Activated naive CD4-positive, alpha-beta T cell treated with anti-CD3 and anti-CD28 coated beads, Interleukin-2, amount 10 ng/mL, durations not matched to agents 7 days and 5 days (primary cell): Measurements from ENCODE around the gene KRT84.

Source experiments
- CTCF ChIA-PET: fragments of 350-600 bp; sonication (Branson Sonifier 250); formaldehyde crosslinking; loops from one replicate; lab custom pipeline; 2021; ENCODE audit warnings: antibody characterized with exemption; lab: Charles Lee
- DNase-seq: peaks from one replicate; pipeline ENCODE4 v3.0.0-alpha.2; 2020
- H3K27ac Mint-ChIP-seq: one replicate; pipeline ENCODE4 v1.8.0; 2021; ENCODE audit warnings: mild to moderate bottlenecking, moderate library complexity, mixed read lengths
- H3K27me3 Mint-ChIP-seq: one replicate; pipeline ENCODE4 v1.8.0; 2021; ENCODE audit warnings: mild to moderate bottlenecking, mixed read lengths
- H3K36me3 Mint-ChIP-seq: one replicate; pipeline ENCODE4 v1.8.0; 2021; ENCODE audit warnings: mixed read lengths
- H3K4me1 Mint-ChIP-seq: one replicate; pipeline ENCODE4 v1.8.0; 2021; ENCODE audit warnings: mixed read lengths
- H3K4me3 Mint-ChIP-seq: one replicate; pipeline ENCODE4 v1.8.0; 2021; ENCODE audit warnings: mild to moderate bottlenecking, moderate library complexity, mixed read lengths
- H3K9me3 Mint-ChIP-seq: one replicate; pipeline ENCODE4 v1.8.0; 2021; ENCODE audit warnings: mixed read lengths

KRT84 gene

DNA sequence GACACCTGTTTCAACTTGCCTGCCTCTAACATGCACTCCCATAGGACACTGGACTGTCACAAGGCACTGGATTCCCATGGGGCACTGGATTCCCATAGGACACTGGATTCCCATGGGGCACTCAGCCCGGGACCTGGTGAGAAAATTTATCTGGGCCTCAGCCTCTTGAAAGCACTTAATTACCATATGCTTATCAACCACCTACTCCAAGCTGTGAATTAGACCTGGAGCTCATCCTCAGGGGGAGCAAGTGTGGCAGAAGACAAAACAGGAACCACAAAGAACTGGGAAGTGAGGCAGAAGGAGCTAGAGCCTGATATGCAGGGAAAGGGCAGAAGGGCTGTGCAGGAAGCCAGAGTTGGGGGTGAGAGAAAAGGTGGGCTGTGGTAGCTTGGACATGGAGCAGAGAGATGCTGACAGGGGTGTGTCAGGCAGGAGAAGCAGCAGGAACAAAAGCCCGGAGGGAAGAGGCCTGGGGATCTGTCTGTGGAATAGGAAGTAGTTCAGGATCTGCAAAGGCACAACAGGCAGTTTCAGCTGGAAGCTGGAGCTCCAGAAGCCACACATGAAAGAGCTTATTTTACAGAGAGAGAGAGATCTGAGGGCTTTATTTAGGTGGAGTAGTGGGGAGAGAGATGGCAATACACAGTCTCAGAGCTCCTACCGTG lies 17.6 kb upstream of the KRT84 start:
- H3K9me3 Mint-ChIP-seq: no peaks in the 10 kb centered on the region
- DNase-seq: no peak
- H3K4me3 Mint-ChIP-seq: no peak overlapping the region
- CTCF ChIA-PET: interaction anchor here (0.7 to 1.2 kb wide), 2 partner anchors 90 to 471 kb away, joined by 3 read pairs; no protein-coding TSS in a partner anchor
- no peaks in the 10 kb centered on the region for H3K4me1 Mint-ChIP-seq
- no peak overlapping the region for H3K27ac Mint-ChIP-seq
- H3K27me3 Mint-ChIP-seq: peaks cover 31% of the 10 kb centered on the region
- H3K36me3 Mint-ChIP-seq: no peaks in the 10 kb centered on the region

DNA sequence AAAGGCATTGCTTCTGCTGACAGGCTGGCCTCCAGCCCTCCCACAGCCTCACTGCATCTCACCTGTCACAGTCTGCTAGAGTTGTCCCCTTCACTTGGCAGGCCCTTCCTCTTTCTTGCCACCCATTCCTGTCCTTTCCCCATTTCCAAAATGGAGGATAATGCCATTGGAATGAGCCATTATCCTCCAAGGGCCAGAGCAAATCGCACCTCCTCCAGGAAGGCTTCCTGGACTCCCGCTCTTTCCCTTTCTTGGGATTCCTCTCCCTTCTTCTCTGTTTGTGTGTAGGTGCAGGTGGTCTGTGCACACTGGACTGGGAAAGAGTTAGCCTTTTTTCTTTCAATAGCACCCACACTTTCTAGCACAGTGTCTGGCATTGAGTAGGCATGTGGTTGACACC lies 16.9 kb upstream of the KRT84 start:
- Mint-ChIP-seq H3K4me1 (no peaks in the 10 kb centered on the region), H3K27ac (no peak overlapping the region), H3K36me3 (no peaks in the 10 kb centered on the region), H3K9me3 (no peaks in the 10 kb centered on the region), H3K27me3 (peaks cover 35% of the 10 kb centered on the region), H3K4me3 (no peak overlapping the region)
- DNase-seq: no peak
- CTCF ChIA-PET: no interaction called here

DNA sequence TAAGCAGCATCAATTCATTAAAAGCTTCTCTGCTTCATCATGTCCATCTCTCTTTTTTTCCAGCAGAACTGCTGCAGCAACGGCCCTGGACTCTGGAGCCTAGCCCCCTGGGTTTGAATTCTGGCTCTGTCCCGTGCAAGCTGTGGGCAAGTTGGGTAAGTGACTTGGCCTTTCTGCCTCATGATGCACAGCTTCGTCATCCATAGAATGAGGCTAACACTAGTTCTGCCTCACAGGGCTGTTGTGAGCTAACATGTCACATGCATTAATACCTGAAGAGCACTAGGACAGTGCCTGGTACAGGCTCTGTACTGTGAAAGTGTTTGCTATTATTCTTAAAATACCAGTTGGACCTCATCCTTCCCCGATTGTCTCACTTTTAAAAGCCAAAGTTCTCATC lies 16.5 kb upstream of the KRT84 start:
- no peak for DNase-seq
- no peak overlapping the region for H3K4me3 Mint-ChIP-seq
- H3K9me3 Mint-ChIP-seq: no peaks in the 10 kb centered on the region
- H3K27ac Mint-ChIP-seq: no peak overlapping the region
- no peaks in the 10 kb centered on the region for H3K36me3 Mint-ChIP-seq
- H3K4me1 Mint-ChIP-seq: no peaks in the 10 kb centered on the region
- peaks cover 35% of the 10 kb centered on the region for H3K27me3 Mint-ChIP-seq
- CTCF ChIA-PET: no interaction called here

DNA sequence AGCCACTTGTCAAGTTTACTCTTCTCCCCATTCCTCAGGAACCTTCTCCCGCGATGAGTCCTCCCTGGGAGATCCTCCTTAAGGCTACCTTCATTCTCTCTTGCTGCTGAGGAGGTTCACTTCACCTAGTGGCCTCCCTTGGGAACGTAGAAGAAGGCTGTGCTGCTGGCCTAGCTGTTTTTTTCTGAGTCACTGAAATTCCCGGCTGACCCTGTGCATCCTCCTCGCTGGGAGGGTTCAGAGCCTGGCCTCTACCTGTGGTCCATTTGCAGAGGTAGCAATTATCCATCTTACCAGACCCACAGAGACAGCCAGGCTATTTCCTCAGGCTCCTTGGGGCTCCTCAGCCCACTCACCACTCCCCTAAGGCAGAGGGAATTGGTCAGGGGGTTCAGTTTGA lies 16.1 kb upstream of the KRT84 start:
- Mint-ChIP-seq H3K27me3 (peaks cover 37% of the 10 kb centered on the region), H3K9me3 (no peaks in the 10 kb centered on the region), H3K36me3 (no peaks in the 10 kb centered on the region), H3K4me3 (no peak overlapping the region), H3K4me1 (no peaks in the 10 kb centered on the region), H3K27ac (no peak overlapping the region)
- CTCF ChIA-PET: no interaction called here
- no peak for DNase-seq

DNA sequence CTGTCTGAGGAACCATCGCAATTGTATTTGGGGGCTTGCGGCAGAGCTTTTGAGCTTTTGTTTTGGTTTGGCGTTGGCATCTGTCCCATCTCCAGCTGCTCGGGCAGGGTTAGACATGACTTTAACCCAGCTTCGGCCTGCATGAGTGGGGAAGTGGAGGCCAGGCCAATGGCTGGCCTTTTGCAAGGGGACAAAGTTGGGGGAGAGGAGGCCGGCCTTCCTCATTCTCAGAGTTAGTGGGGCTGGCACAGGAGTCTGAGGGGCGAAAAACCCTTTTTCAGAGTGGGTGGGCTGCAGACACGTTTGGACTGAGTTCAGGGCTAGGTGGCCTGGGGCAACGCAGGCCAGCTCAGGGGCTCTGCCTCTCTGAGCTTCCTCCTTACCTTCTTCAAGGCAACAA lies 15.5 kb upstream of the KRT84 start:
- no peaks in the 10 kb centered on the region for H3K9me3 Mint-ChIP-seq
- CTCF ChIA-PET: interaction anchor here (1.4 kb wide), 1 partner anchor 10 kb away, joined by 3 read pairs; no protein-coding TSS in a partner anchor
- no peak overlapping the region for H3K4me3 Mint-ChIP-seq
- H3K4me1 Mint-ChIP-seq: no peaks in the 10 kb centered on the region
- H3K27me3 Mint-ChIP-seq: peaks cover 38% of the 10 kb centered on the region
- no peak for DNase-seq
- H3K27ac Mint-ChIP-seq: no peak overlapping the region
- no peaks in the 10 kb centered on the region for H3K36me3 Mint-ChIP-seq

DNA sequence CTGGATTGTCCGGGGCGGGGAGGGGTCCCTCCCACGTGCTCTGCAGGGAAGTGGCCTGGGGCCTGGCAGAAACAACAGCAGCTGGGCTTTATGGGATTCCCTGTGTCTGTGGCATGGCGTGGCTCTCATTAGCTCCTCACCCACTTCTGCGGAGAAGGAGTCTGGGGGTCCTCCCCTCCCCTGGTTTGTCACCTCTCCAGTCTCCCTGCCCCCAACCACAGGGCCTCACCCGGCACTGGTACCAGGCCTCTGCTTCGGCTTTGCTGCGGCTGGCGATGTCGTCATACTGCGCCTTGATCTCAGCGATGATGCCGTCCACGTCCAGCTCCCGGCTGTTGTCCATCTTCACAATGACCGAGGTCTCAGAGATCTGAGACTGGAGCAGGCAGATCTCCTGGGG lies 14.3 kb upstream of the KRT84 start:
- no peak overlapping the region for H3K27ac Mint-ChIP-seq
- H3K36me3 Mint-ChIP-seq: no peaks in the 10 kb centered on the region
- no peaks in the 10 kb centered on the region for H3K9me3 Mint-ChIP-seq
- no peaks in the 10 kb centered on the region for H3K4me1 Mint-ChIP-seq
- CTCF ChIA-PET: interaction anchor here (1.4 kb wide), 1 partner anchor 9 kb away, joined by 3 read pairs; no protein-coding TSS in a partner anchor
- no peak overlapping the region for H3K4me3 Mint-ChIP-seq
- H3K27me3 Mint-ChIP-seq: peaks cover 45% of the 10 kb centered on the region
- DNase-seq: no peak

DNA sequence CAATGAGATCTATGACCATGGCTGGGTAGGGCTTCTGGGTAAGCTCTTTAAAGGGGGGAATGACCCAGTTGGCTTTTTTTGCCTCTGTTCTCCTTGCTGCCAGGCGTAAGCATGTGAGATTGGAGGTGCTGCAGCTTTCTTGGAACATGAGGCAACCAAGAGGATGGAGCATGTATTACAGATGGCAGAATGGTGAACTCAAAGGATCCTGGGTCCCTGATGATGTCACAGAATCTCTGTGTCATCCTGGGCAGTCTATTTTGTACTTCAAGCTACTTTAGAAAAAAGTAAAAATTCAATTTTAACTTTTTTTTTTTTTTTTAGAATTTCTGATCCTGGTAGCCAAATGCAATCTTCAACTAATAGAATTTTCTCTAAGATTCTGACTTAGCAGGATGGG lies 12.7 kb upstream of the KRT84 start:
- Mint-ChIP-seq H3K27me3 (peaks cover 50% of the 10 kb centered on the region), H3K4me1 (no peaks in the 10 kb centered on the region), H3K4me3 (no peak overlapping the region), H3K36me3 (no peaks in the 10 kb centered on the region), H3K27ac (no peak overlapping the region), H3K9me3 (no peaks in the 10 kb centered on the region)
- DNase-seq: no peak
- CTCF ChIA-PET: interaction anchor here (1.1 kb wide), 1 partner anchor 240 kb away, joined by 4 read pairs; no protein-coding TSS in a partner anchor

DNA sequence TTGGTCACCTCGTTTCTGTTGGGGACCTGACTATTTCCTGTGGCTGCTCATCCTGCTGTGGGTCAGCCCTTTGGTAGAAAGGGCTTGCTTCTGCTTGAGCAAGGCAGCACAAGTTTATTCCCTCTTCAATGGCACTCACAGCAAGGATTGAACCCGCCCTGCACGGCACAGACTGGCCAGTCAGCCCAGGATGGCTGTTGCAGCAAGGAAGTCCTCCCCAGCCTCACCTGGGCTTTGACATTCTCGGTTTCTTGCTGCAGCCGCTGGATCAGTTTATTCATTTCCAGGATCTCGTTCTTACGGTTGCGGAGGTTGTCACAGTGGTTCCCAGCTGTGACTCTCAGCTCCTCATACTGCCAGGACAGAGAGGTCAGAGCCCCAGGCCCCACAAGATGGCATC lies 11.2 kb upstream of the KRT84 start:
- Mint-ChIP-seq H3K9me3 (no peaks in the 10 kb centered on the region), H3K36me3 (no peaks in the 10 kb centered on the region), H3K4me1 (no peaks in the 10 kb centered on the region), H3K4me3 (no peak overlapping the region), H3K27me3 (peaks cover 44% of the 10 kb centered on the region), H3K27ac (no peak overlapping the region)
- no peak for DNase-seq
- CTCF ChIA-PET: interaction anchor here (1.1 to 1.4 kb wide), 3 partner anchors 317 to 483 kb away, joined by 3 to 4 read pairs (median 3); no protein-coding TSS in a partner anchor

DNA sequence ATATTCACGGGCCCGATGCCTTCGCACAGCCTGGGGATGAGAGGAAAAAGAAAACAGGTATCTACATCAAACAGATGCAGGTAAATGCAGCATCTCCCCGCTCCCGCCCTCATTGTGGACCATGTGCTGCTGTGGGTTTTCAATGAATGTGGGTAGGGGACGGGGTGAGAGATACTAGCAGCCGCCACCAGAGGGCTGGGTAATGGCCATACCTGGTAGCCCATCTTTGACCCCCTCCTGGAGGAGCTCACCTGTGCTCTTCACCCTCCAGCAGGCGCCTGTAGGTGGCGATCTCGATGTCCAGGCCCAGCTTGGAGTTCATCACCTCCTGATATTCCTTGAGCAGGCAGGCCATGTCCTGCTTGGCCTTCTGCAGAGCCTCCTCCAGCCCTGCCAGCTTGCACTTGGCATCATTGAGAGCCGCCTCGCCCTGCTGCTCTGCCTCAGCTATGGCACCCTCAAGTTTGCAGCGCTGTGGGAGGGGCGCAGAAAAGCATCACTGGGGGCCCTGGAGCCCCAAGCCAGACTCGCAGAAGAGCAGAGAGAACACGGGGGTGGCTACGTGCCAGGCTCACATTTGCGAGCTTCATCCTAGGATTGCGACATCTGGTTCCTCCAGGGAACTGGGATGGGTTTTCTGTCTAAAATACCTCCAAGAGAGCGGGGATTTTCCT lies 10.4 kb upstream of the KRT84 start:
- Mint-ChIP-seq H3K36me3 (no peaks in the 10 kb centered on the region), H3K27me3 (peaks cover 41% of the 10 kb centered on the region), H3K4me3 (no peak overlapping the region), H3K4me1 (no peaks in the 10 kb centered on the region), H3K9me3 (no peaks in the 10 kb centered on the region), H3K27ac (no peak overlapping the region)
- peak; percentile 28 for DNase-seq
- CTCF ChIA-PET: interaction anchor here (0.9 to 2.9 kb wide), 5 partner anchors 188 to 484 kb away, joined by 3 to 8 read pairs (median 3); no protein-coding TSS in a partner anchor

DNA sequence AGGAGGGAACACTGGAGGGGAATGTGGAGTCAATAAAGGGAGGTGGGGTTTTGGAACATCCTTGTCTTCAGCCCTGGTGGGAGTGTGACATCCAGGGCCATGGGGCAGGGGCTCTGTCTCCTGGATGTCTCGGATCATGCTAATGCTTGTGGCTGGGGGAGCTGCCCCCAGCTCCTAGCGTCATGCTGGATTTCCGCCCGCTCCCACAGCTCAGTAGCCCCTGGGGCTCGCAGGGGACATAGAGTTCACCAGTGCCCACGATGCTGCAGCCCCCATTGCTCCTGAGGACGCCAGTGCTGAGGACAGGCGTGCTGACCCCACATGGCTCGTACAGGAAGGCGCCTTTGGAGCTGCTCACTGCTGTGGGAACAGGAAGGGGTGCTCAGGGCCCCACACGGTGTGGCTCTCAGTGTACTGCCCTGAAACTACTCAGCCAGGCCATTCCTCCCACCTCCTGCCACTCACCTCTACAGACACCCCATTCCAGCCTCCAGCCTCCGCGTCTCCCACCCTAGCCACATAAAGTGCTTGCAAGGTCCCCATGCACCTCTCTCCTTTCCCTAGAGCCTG lies 9.5 kb upstream of the KRT84 start:
- Mint-ChIP-seq H3K27ac (no peak overlapping the region), H3K4me1 (no peaks in the 10 kb centered on the region), H3K27me3 (peaks cover 36% of the 10 kb centered on the region), H3K36me3 (no peaks in the 10 kb centered on the region), H3K4me3 (no peak overlapping the region), H3K9me3 (no peaks in the 10 kb centered on the region)
- CTCF ChIA-PET: interaction anchor here (2.9 kb wide), 1 partner anchor 485 kb away, joined by 8 read pairs; no protein-coding TSS in a partner anchor
- DNase-seq: no peak

DNA sequence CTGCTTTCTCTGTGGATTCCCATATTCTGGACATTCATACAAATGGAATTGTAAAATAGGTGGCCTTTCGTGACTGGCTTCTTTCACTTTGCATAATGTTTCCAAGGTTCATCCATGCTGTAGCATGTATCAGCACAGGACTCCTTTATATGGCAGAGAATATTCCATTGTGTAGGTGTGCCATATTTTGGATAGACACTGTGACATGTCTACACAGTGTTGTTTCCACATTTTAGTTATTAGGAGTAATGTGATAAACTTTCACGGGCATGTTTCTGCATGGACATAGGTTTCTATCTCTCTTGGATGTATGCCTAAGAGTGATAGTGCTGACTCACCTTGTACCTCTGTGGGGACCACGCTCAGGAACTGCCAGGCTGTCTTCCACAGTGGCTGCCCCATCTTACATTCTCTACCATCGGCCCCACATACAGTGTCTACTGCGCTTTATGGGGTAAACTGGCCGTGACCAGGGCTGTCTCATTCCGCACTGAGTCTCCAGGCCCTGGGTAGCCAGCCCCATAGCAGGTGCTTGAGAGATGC lies 7.1 kb upstream of the KRT84 start:
- H3K4me1 Mint-ChIP-seq: no peaks in the 10 kb centered on the region
- H3K9me3 Mint-ChIP-seq: no peaks in the 10 kb centered on the region
- DNase-seq: no peak
- no peak overlapping the region for H3K4me3 Mint-ChIP-seq
- peaks cover 37% of the 10 kb centered on the region for H3K27me3 Mint-ChIP-seq
- no peaks in the 10 kb centered on the region for H3K36me3 Mint-ChIP-seq
- CTCF ChIA-PET: interaction anchor here (0.7 to 1.7 kb wide), 2 partner anchors 235 to 477 kb away, joined by 3 to 4 read pairs; no protein-coding TSS in a partner anchor
- H3K27ac Mint-ChIP-seq: no peak overlapping the region

DNA sequence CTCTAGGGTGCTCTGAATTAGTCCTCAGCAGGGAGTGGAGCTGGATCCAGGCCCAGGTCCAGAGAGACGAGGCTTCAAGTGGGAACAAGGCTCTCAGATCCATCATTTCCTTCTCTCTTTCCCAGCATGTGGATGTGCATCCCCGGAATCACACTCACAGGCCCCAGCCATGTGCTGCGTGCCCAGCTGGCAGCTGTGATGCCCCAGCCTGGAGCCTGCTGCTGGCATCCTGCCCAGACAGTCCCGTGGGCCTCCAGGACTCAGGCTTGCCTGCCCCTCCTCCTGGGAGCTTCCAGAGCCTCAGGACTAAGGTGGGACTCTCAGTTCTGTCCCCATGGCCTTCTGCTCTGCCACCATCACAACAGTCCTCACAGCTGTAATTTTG lies 6.2 kb upstream of the KRT84 start:
- CTCF ChIA-PET: interaction anchor here (0.7 to 1.7 kb wide), 4 partner anchors 9 to 488 kb away, joined by 3 to 4 read pairs (median 4); no protein-coding TSS in a partner anchor
- no peaks in the 10 kb centered on the region for H3K36me3 Mint-ChIP-seq
- H3K4me3 Mint-ChIP-seq: no peak overlapping the region
- H3K9me3 Mint-ChIP-seq: no peaks in the 10 kb centered on the region
- H3K4me1 Mint-ChIP-seq: no peaks in the 10 kb centered on the region
- H3K27ac Mint-ChIP-seq: no peak overlapping the region
- DNase-seq: no peak
- H3K27me3 Mint-ChIP-seq: peaks cover 31% of the 10 kb centered on the region

DNA sequence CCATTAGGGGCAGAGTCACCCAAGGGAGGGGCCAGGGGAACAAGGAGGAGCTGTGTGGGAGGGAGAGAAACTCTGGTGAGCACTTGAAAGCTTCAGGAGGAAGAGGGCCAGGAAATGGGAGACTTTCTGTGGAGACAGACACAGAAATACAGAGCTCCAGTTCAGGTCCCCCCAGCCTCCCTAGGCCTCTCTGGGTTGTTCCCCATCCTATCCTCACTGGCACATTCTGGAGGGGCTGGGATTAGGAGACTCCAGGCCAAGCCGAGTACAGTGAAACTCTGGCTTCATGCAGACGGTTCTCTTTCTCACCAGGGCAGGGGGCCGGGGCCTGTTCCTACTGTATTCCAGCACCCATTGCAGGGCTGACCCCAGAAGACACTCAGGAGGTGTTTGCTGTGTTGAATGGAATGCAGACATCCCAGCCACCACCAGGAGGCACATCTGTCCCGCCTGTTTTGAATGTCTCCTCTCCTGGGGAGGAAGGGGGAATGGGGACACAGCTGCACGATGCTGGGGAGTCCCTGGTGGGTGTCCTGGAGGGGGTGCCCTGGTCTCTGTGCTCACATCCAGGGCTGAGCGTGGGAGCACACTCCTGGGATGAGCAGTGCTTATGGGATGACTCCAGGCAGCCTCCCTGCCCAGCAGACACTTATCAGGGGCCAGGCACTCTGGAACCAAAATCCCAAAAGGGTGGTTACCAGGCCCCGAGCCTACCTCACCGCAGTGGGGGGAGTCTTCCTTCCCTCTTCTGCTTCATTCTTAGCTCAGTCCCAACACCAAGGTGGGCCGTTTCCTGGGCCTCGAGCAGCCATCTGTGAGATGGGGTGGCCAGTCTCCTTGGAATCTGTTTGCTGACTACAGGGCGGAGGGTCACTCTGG lies 5.5 kb upstream of the KRT84 start:
- no peaks in the 10 kb centered on the region for H3K36me3 Mint-ChIP-seq
- H3K27me3 Mint-ChIP-seq: peaks cover 28% of the 10 kb centered on the region
- CTCF ChIA-PET: interaction anchor here (0.6 to 1.7 kb wide), 4 partner anchors 9 to 489 kb away, joined by 3 to 4 read pairs (median 4); no protein-coding TSS in a partner anchor
- no peaks in the 10 kb centered on the region for H3K9me3 Mint-ChIP-seq
- no peak for DNase-seq
- H3K4me3 Mint-ChIP-seq: no peak overlapping the region
- no peak overlapping the region for H3K27ac Mint-ChIP-seq
- no peaks in the 10 kb centered on the region for H3K4me1 Mint-ChIP-seq
